AG04450 (cell line): ENCODE data around the gene CACNB2. TPM values are rescaled to one million over a fixed set of nuclear protein-coding genes. Genes with fewer than 3 reads are reported as not detected.

Experiments used
- CTCF ChIA-PET: fragments of 300-600, 350-600 bp; formaldehyde crosslinking; extraction: SDS; loops from one replicate; lab custom pipeline; 2022; ENCODE audit warnings: antibody characterized with exemption, inconsistent platforms; lab: Charles Lee
- POLR2A ChIA-PET: fragments of 350-600 bp; formaldehyde crosslinking; extraction: SDS; loops from one replicate; lab custom pipeline; 2021; ENCODE audit warnings: antibody characterized with exemption, inconsistent platforms; lab: Yijun Ruan, JAX
- DNase-seq: peaks from one replicate; pipeline ENCODE4 v3.0.0-alpha.2; 2011; ENCODE audit warnings: low read depth, low spot score
- H3K27ac ChIP-seq: one replicate; pipeline ENCODE4 v1.5.1; 2012; ENCODE audit warnings: low read depth, low read length, control low read depth
- H3K27me3 ChIP-seq: one replicate; pipeline ENCODE4 v1.6.0; 2012; ENCODE audit warnings: low read length; ENCODE audit not compliant: control insufficient read depth, insufficient read depth
- H3K4me3 ChIP-seq: 2 replicates; pipeline ENCODE4 v1.5.1; 2011; ENCODE audit warnings: mild to moderate bottlenecking, low read depth, low read length, control low read depth
- H3K9me3 ChIP-seq: 2 replicates; pipeline ENCODE4 v1.5.1; 2012; ENCODE audit warnings: low read length; ENCODE audit not compliant: control insufficient read depth, insufficient read depth
- polyA plus RNA-seq: library from polyadenylated mRNA; depleted of rRNA; stranded (reverse); fragments of >200 nt; gene quantifications from 2 replicates; pipeline ENCODE4 v1.2.3, GENCODE V29; 2011
- TF ChIP-seq, protein P1 (sequence below): IDR thresholded peaks from 2 replicates; pipeline ENCODE4 v1.5.1; 2011; ENCODE audit warnings: low read depth, low read length, control low read depth, inconsistent platforms

The CACNB2 gene
- polyA plus RNA-seq, 1 experiment = 0.76 TPM

DNA sequence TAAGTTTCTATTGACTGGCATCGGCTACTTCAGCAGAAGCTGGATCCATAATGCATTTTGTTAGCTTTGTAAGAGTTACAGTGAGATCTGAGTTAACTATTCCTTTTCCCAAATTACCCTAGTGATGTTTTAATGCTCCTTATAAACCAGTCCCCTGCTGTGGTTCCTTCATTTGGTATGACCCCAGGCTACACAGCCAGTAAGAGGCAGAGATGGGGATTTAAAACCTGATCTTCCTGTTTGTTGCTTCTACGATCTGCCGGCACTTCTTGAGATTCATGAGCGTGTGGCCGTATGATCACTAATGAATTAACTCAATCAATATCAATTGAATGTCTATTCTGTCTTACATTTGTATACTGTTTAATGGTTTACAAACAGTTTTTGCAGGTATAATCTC is 86.1 kb downstream of the CACNB2 start:
- H3K4me3 ChIP-seq = no peak overlapping the region
- CTCF ChIA-PET = interaction anchor here (2.5 kb wide), 1 partner anchor 10 kb away, joined by 12 read pairs; no protein-coding TSS in a partner anchor
- H3K27me3 ChIP-seq = no peaks in the 10 kb centered on the region
- no peaks in the 10 kb centered on the region for H3K9me3 ChIP-seq
- POLR2A ChIA-PET = no interaction called here
- H3K27ac ChIP-seq = no peak overlapping the region
- no peak for DNase-seq
- TF ChIP-seq, protein P1, sequence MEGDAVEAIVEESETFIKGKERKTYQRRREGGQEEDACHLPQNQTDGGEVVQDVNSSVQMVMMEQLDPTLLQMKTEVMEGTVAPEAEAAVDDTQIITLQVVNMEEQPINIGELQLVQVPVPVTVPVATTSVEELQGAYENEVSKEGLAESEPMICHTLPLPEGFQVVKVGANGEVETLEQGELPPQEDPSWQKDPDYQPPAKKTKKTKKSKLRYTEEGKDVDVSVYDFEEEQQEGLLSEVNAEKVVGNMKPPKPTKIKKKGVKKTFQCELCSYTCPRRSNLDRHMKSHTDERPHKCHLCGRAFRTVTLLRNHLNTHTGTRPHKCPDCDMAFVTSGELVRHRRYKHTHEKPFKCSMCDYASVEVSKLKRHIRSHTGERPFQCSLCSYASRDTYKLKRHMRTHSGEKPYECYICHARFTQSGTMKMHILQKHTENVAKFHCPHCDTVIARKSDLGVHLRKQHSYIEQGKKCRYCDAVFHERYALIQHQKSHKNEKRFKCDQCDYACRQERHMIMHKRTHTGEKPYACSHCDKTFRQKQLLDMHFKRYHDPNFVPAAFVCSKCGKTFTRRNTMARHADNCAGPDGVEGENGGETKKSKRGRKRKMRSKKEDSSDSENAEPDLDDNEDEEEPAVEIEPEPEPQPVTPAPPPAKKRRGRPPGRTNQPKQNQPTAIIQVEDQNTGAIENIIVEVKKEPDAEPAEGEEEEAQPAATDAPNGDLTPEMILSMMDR = no peak

DNA sequence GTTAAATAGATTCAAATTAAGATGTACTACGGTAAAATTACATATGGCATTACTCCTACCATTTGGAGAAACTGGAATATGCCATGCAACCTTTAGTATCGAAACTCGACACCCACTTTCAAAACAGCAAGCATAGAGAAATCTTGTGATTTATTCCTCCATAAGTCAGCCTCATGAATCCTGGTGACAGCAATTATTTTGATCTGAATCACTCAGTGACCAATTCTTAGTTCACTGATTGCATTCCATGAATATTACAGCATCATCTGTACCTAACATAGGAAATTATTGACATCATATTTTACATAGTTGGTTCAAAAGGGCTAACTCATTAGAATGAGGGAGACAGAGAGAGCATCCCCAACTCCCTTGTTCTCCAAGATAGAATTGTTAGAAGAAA is 89.6 kb downstream of the CACNB2 start:
- H3K9me3 ChIP-seq = no peaks in the 10 kb centered on the region
- no peaks in the 10 kb centered on the region for H3K27me3 ChIP-seq
- ChIA-PET CTCF (interaction anchor here (1.1 kb wide), 2 partner anchors 10 to 13 kb away, joined by 3 to 4 read pairs; no protein-coding TSS in a partner anchor), POLR2A (no interaction called here)
- TF ChIP-seq, protein P1 = no peak
- no peak overlapping the region for H3K27ac ChIP-seq
- H3K4me3 ChIP-seq = no peak overlapping the region
- DNase-seq = no peak

DNA sequence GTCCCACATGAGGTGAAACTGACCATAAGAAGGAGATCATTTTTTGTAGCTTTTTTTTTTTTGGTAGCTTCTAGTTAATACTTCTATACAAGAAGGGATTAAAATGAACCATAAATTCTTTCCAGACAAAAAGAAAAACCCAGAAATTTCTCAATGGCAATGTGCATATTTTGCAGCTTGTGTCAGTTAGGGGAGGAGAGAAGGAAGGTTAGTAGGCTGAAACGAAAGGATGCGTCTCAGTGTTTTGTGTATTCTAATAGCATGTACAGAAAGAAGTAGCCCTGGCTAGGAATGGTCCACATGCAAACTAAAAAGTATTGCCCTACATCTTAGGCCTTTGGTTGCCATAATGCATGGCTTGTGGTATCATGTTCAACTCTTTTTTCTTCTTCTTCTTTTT is 90.6 kb downstream of the CACNB2 start:
- DNase-seq = peak; percentile 11
- Histone ChIP-seq H3K4me3 (no peak overlapping the region), H3K27ac (no peak overlapping the region), H3K27me3 (no peaks in the 10 kb centered on the region), H3K9me3 (no peaks in the 10 kb centered on the region)
- POLR2A ChIA-PET = interaction anchor here (0.6 kb wide), 1 partner anchor 35 kb away, joined by 3 read pairs; no protein-coding TSS in a partner anchor
- CTCF ChIA-PET = interaction anchor here (1.0 to 2.4 kb wide), 2 partner anchors 14 to 383 kb away, joined by 5 to 7 read pairs; no protein-coding TSS in a partner anchor
- TF ChIP-seq, protein P1 = no peak

DNA sequence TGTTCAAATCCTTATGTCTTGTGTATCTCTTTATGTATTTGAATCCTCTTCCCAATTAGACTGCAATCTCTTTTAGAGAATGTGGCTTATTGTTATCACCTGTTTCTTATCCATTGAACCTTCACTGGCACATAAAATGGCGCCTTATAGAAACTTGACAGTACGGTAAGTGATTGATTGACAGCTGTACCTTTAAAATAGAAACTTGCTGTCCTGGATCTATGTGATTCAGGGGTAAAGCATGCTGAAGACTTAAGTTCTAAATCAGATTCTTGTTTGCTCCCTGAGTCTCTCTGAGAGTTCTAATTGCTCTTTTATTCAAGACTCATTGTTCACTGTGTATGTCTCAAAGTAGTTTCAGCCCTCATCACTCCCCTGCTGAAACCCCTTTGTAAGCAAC is 91.3 kb downstream of the CACNB2 start:
- ChIA-PET POLR2A (no interaction called here), CTCF (interaction anchor here (2.4 kb wide), 1 partner anchor 384 kb away, joined by 5 read pairs; no protein-coding TSS in a partner anchor)
- Histone ChIP-seq H3K27me3 (no peaks in the 10 kb centered on the region), H3K9me3 (no peaks in the 10 kb centered on the region), H3K4me3 (no peak overlapping the region), H3K27ac (no peak overlapping the region)
- TF ChIP-seq, protein P1 = no peak
- no peak for DNase-seq

DNA sequence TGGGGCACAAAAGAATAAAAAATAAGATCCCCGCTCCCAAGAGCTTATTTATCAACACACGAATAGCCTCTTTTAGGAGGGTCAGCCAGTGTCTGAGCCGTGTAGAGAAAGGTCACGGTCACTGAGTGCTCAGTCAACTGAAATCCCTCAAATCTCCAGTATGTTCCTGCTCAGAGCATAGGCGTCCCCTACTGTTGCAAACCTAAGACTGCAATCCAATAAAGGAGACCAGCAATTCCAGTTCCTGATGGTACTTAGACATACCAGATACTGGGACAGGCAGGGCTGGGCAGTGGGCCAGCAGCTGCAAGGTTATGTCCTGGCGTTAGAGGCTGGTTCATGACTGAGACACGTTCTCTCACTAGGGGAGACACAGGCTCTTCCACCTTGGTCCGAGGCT is 93.6 kb downstream of the CACNB2 start:
- Histone ChIP-seq H3K27ac (no peak overlapping the region), H3K27me3 (no peaks in the 10 kb centered on the region), H3K9me3 (no peaks in the 10 kb centered on the region), H3K4me3 (no peak overlapping the region)
- ChIA-PET POLR2A (no interaction called here), CTCF (interaction anchor here (1.4 to 2.0 kb wide), 2 partner anchors 17 to 497 kb away, joined by 3 to 7 read pairs; no protein-coding TSS in a partner anchor)
- TF ChIP-seq, protein P1 = no peak
- DNase-seq = no peak
